ENCODE measurements around the gene SAGE1. TPM values are rescaled to one million over a fixed set of nuclear protein-coding genes. Genes with fewer than 3 reads are reported as not detected.

Gene SAGE1
- total and polyA plus RNA-seq, 9 of the 15 experiments (the other 6 are each of a cell fraction or from before 2014, with no cell fraction given), result 14.6 to 79.2 (median 29.3) TPM

DNA sequence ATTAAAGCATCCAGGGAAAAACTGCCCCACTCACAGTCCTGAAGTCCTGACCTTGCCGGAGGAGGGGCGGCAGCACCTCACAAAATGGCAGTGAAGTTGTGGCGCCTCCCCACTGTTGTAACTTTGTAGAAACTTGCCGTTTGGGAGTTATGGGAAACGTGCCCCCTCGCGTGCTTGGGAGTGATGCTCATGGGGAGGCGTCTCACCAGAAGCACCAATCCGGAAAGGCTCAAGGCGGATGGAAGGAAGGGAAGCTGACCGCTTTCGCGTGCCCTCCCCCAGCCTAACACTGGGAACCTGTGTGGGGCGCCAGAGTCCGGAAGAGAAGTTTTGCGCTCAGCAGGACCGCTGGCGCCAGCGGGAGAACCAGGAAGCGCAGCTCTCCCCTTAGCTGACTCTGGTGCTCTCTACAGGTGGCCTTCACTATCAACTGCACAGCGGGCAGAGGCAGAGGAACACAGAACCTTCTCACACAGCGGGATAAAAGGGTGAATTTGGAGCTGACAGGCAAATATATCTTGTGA is at the start of gene SAGE1, which contains the start of gene CT45A10 (continued):
- TF ChIP-seq ILF3 (IDR thresholded peaks at IDR 0.05; ENCODE audit: borderline replicate concordance) (no peak), TBP (optimal IDR thresholded peaks at IDR 0.05; ENCODE audit: low read depth, low read length) (peak; percentile 74), NFXL1 (CRISPR knock-in tag; IDR thresholded peaks at IDR 0.05) (no peak), ZNF282 (CRISPR knock-in tag; IDR thresholded peaks at IDR 0.05) (no peak), FOXA1 (IDR thresholded peaks at IDR 0.05; ENCODE audit: borderline replicate concordance) (no peak), TCF3 (CRISPR knock-in tag; IDR thresholded peaks at IDR 0.05) (peak; percentile 39; the same call in 1 of the 2 replicates), FIP1L1 (IDR thresholded peaks at IDR 0.05; ENCODE audit: low read depth, low read length, poor library complexity, severe bottlenecking) (no peak), ZFPM2 (CRISPR knock-in tag; IDR thresholded peaks at IDR 0.05) (no peak), SAFB (IDR thresholded peaks at IDR 0.05; ENCODE audit: borderline replicate concordance, low read depth, low read length) (no peak), TAL1 (IDR thresholded peaks at IDR 0.05) (no peak), EWSR1 (IDR thresholded peaks at IDR 0.05; ENCODE audit: borderline replicate concordance, low read depth, partially characterized antibody) (no peak), ATF7 (IDR thresholded peaks at IDR 0.05) (peak; percentile 80), TEAD2 (tag; IDR thresholded peaks at IDR 0.05) (no peak), ARID1B (IDR thresholded peaks at IDR 0.05) (no peak; the same call in 1 of the 2 replicates), ETV5 (CRISPR knock-in tag; IDR thresholded peaks at IDR 0.05; ENCODE audit: low read depth) (peak; percentile 94), ELF4 (CRISPR knock-in tag; IDR thresholded peaks at IDR 0.05) (peak; percentile 63; the same call in 1 of the 2 replicates), CBFA2T2 (conservative IDR thresholded peaks at IDR 0.05) (no peak), KAT7 (CRISPR knock-in tag; IDR thresholded peaks at IDR 0.05; ENCODE audit: borderline replicate concordance) (peak; percentile 88; the same call in 1 of the 2 replicates)
- TF ChIP-seq, protein P1, sequence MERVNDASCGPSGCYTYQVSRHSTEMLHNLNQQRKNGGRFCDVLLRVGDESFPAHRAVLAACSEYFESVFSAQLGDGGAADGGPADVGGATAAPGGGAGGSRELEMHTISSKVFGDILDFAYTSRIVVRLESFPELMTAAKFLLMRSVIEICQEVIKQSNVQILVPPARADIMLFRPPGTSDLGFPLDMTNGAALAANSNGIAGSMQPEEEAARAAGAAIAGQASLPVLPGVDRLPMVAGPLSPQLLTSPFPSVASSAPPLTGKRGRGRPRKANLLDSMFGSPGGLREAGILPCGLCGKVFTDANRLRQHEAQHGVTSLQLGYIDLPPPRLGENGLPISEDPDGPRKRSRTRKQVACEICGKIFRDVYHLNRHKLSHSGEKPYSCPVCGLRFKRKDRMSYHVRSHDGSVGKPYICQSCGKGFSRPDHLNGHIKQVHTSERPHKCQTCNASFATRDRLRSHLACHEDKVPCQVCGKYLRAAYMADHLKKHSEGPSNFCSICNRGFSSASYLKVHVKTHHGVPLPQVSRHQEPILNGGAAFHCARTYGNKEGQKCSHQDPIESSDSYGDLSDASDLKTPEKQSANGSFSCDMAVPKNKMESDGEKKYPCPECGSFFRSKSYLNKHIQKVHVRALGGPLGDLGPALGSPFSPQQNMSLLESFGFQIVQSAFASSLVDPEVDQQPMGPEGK (CRISPR knock-in tag; IDR thresholded peaks at IDR 0.05; ENCODE audit: borderline replicate concordance), result no peak
- TF ChIP-seq, protein P2, sequence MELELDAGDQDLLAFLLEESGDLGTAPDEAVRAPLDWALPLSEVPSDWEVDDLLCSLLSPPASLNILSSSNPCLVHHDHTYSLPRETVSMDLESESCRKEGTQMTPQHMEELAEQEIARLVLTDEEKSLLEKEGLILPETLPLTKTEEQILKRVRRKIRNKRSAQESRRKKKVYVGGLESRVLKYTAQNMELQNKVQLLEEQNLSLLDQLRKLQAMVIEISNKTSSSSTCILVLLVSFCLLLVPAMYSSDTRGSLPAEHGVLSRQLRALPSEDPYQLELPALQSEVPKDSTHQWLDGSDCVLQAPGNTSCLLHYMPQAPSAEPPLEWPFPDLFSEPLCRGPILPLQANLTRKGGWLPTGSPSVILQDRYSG (tag; conservative IDR thresholded peaks at IDR 0.05; ENCODE audit: low read depth), result no peak
- TF ChIP-seq, protein P3, sequence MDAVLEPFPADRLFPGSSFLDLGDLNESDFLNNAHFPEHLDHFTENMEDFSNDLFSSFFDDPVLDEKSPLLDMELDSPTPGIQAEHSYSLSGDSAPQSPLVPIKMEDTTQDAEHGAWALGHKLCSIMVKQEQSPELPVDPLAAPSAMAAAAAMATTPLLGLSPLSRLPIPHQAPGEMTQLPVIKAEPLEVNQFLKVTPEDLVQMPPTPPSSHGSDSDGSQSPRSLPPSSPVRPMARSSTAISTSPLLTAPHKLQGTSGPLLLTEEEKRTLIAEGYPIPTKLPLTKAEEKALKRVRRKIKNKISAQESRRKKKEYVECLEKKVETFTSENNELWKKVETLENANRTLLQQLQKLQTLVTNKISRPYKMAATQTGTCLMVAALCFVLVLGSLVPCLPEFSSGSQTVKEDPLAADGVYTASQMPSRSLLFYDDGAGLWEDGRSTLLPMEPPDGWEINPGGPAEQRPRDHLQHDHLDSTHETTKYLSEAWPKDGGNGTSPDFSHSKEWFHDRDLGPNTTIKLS (IDR thresholded peaks at IDR 0.05; ENCODE audit: borderline replicate concordance, low read depth), result peak; percentile 61; the same call in 1 of the 2 replicates
- TF ChIP-seq, protein P4, sequence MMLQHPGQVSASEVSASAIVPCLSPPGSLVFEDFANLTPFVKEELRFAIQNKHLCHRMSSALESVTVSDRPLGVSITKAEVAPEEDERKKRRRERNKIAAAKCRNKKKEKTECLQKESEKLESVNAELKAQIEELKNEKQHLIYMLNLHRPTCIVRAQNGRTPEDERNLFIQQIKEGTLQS (IDR thresholded peaks at IDR 0.05), result peak; percentile 26; the same call in 1 of the 2 replicates
- TF ChIP-seq, protein P4 (CRISPR knock-in tag; conservative IDR thresholded peaks at IDR 0.05), result peak; percentile 67; the same call in 1 of the 2 replicates
